ENCODE measurements around the gene COPZ1.
"Not testable (repeated sequence)": the region's sequence is repeated elsewhere in the genome, so short reads cannot be mapped to it uniquely, and the experiment has no call there.

The COPZ1 gene

DNA sequence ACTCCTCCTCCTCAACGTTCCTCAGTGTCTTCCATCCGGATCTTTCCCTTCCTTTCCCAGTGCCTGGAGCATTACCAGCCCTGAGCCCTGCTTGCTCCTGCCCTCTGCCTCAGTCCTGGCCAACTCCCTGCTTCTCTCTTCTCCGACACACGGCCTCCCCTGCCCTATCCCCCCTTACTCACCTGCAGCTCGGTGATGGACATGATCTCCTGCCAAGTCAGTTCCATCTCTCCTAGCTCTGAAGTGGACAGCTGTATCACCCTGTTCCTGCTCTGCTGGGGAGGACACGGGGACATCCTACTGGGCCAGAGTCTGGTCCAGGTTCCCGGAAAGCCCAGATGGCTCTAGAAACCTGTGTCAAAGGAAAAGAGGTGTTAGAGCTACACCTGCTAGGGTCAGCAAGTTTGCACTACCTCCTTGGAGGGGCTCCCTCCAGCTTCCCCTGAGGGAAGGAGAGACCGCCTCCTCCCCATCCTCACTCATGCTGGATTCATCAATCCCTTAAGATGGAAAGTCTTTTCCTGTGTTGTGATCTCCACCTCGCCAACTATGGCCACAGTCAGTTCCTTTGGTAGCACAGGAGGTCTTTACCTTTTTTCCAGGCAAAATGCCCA is 29.9 kb upstream of the COPZ1 start:
- no peak for DNase-seq

DNA sequence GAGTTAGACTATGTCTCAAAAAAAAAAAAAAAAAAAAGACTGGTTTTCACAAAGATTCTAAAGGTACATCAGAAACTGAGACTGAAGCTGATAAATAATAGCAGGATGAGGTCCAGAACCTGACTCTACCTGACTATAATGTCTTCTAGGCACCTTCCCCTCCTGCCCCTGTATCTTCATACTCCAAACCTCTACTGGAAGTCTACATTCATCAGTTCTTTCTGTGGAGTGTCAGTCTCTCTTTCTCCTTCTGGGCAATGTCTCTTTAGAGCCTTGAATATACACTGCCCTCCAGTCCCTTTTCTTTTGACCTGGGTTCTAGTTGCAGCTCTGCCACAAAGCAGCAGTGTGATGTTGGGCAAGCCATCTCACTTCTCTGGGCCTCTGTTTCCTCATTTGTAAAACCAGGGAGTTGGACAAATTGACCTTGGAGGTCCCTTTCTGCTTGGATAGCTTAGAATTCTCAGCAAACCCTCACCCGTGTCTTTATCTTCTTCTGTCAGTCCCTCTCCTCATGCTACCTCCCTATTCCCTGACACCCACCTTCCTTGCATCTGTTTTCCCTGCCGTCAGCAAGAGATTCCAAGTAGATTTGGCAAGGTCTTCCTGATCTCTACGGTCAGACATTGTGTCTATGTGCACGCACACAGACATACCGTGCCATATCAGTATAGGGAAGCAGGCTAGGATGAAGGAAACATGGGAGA is 28.4 kb upstream of the COPZ1 start:
- no peak for DNase-seq

DNA sequence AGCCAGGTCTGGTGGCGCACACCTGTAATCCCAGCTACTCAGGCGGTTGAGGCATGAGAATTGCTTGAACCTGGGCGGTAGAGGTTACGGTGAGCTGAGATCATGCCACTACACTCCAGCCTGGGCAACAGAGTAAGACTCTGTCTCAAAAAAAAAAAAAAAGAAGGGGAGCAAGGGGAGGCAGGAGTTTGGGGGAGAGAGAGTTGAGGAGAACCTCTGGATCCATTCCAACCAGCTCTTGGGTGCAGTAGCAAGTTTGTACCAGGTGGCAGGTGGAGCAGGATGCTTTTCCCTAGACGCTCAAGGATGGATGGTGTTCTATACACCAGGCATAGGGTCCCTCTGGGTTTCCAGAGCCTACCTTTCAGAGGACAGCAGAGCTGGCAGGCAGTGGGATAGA is 26.0 kb upstream of the COPZ1 start:
- no peak for DNase-seq

DNA sequence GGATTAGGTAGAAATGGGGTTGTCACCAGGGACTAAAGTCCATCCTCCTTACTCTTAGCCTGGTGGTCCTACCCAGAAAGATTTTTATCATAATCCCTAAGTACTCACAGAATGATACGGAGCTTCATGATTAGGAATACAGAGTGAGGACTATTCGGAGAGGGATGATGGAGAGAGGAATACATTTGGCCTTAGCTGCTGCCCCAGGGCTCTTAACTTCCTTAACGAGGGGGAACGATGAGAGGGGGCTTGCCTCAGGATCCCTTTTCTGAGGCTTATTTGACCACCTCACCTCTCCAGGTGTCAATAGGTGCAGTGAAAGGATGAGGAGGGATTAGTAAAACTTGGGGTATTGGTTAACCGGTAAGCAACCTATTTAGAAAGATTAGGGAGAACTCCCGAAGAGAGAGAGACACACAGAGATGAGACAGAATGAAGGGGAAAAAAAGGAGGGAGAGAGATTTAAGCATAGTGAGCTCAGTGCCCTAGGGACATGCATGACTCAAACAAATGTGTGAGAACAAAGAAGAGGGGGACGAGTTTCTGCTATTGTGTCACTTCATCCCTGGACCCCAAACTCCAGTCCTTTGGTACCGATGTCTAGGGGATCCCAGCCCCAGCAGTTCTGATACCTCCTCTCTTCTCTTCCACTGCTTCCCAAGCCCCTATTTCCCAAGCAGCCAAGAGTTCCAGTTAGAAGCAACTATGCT is 25.3 kb upstream of the COPZ1 start:
- no peak for DNase-seq

DNA sequence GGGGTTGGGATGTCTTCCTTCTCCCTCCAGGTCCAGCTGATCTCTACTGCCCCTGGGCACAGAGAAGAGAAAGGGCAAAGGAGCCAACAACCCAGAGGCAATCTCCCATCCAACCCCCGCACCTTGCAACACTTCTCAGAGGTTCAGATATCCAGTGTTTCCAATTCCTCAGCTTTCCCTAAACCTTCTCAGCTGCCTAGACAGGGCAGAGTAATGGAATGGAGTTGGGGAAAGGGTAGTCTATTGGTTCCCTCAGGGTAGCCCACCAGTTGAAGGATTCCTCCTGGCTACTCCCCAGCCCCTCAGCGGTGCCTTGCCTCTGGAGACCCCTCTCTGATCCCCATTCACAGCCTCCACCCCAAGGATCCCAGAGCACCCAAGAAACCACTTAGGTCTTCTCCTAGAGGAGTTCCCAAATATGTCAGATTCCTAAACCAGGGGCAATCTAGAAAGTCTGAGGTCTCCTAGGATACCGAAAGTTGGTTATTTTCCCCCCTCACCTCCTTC is 24.7 kb upstream of the COPZ1 start:
- no peak for DNase-seq

DNA sequence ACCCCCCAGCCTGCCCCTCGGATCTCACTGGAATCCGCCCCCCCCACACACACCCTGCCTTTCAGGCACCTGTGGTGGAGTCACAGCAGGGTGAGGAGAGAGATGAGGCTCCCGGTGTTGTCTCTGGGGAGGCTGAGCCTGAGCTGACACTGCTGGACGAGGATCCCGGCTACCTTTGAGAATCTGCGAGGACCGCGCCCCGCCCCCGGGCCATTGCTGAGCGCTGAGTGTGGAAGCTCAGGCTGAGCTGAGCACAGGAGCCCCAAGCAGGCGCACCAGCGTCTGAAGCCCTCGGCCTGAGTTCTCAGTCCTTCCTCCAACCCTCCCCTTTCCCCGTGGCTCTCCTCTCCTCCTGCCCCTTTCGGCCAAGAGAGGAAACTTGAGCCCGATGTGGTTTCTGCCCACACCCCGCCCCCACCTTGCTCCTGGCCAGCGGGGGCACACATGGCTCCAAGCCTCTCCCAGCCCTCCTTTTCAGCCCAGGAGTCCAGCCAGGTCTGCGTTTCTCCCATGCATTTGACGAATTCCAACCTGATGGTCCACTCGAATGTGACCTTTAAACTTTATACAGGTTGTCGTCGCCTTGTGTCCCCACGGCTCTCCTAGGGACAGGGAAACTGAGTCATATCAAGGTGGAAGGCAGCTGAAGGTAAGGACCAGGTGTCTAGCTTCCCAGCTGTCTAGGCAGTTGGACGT is 24.1 kb upstream of the COPZ1 start, which contains the start of gene NFE2:
NFE2 (minus strand) TSS at position 284 of the 696 bp plus-strand sequence. CDS start 5,767 bp downstream, outside the sequence.
- DNase-seq = no peak

DNA sequence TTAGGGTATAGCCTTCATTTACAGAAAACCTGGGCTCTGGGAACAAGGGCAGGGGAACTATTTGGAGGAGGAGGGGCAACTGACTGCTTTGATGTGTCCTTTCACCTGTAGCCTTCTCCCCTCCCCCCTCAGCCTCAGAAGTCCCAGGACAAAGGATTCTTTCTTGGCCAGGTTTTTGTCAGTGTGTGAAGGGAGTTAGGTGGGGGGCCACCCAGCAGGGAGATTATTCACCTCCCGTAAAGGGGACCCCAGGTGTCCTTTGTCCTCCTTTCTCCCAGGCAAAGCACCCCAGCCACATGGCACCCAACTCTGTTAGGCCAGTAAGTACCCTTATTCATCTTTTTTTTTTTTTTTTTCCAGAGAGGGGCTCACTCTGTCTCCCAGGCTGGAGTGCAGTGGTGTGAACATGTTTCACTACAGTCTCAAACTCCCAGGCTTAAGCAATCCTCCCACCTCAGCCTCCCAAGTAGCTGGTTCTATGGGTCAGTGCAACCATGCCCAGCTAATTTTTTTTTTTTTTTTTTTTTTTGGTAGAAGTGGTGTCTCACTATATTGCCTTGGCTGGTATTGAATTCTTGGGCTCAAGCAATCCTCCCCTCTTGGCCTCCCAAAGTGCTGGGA is 23.4 kb upstream of the COPZ1 start:
- no peak for DNase-seq

DNA sequence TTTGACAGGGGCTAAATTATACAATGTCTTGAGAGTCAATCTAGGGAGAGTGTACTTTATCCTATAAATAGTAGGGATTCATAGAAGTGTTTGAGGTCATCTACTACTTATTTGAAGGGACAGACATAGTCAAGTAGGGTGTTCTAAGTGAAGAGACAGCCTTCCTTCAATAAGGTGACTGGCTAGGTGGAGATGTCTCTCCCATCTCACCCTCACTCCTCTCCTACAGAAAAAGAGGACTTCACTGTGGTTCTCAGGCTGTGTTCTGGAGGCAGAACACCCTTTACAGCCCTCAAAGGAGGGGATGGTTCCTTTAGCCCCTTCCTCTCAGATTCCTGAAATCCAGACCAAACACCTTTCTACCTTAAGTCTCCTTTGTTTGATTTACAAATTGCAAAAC is 21.3 kb upstream of the COPZ1 start:
- DNase-seq = no peak

DNA sequence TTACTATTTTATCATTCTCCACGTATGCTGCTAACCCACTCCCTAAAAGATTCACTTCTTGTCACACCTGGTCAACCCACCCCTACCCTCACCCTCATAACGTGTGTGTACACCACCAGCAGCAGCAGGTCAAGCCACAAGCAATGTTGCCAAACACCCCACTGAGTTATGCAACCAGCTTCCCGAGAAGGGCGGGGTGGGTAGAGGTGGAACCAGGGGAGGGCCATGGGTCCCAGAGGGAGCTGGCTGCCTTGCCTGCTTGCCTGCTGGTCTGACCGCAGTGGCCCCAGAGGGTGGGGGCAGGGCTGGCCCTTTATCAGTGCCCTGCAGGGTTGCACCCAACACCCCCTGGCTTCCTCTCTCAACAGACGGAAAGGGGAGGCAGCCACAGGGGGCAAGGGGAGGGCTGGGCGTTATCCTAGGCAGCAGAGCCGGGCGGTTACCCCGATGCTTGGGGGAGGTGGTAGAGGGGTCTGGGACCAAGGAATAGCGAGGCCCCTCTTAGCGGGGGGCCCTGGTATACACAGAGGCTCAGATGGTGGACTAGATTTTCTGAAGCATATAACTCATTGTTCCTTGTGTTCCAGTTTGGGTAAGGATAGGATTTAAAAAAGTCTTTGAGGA is 20.6 kb upstream of the COPZ1 start:
- no peak for DNase-seq

DNA sequence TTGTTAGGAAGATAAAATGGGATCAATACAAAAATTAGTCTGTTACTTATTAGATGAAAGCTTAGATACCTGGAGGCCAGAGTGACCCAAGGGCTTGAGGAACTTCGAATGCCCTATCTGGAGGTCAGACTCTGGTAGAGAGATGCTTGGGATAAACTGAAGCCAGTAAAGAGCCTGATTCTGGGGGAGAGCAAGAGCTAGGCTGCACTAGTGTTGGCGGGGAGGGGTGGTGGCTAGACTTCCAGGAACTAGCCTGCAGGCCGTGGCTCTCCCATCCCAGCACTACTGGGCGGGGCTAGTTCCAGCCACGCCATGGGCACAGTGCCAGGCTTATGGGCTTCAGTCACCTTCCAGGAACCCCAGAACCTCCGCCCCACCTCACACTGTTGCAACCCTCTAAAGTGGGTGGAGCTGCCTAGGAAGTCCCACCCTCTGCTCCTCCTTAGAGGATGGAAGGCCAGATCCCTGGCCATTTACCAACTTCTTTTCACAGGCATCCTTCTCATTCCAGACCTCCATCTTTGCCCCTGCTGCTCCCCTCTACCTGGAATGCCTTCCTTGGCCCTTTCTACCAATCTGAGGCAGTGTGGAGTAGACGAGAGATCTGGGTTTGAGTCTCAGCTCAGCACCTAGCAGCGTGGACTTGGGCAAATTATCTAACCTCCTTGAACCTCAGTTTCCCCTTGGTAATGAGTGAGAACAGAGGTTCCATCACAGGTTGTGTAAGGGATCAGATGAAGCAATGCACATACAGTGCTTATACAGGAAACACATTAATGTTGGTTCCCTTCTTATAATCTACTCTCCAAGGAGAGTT is 17.8 kb upstream of the COPZ1 start:
- DNase-seq = no peak

DNA sequence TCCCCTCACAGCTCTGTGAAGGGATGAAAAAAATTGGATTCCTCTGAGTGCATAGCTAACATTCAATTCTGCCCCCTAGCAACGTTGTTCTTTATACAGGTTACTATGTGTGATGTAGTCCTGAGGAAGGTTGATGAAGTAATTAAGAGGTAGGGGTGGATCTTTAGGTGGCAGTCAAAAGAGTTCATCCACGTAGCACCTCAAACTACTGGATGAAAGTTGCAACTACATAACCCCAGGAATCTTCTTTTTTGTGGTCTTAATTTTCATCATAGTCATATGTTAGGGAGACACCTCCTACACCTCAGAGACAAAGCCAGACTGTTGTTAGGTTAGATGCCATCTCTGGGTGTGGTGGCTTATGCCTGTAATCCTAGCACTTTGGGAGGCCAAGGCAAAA is 13.9 kb upstream of the COPZ1 start:
- no peak for DNase-seq

DNA sequence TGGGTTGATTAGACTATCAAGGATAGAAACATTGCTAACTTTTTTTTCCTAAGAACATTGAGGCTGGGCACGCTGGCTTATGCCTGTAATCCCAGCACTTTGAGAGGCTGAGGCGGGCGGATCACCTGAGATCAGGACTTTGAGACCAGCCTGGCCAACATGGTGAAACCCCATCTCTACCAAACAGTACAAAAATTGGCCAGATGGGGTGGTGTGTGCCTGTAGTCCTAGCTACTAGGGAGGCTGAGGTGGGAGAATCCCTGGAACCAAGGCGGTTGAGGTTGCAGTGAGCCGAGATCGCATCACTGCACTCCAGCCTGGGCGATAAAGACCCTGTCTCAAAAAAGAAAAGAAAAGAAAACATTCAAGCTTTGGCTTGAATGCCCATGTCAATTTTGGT is 12.6 kb upstream of the COPZ1 start:
- not testable (repeated sequence) for DNase-seq

DNA sequence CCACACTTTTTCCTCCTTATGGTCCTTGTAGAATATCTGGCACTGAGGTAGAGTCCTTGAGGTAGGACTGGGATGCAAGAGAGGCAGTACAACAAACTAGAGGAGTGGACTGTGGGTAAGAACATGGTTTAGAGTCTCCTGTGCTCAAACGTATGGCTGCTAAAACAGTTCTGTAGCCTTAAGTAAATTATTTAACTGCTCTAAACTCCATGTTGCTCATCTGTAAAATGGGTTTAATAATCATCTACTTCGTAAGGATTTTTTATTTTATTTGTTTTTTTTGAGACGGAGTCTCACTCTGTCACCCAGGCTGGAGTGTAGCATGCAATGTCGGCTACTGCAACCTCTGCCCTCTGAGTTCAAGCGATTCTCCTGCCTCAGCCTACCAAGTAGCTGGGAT is 3.6 kb upstream of the COPZ1 start:
- no peak for DNase-seq

DNA sequence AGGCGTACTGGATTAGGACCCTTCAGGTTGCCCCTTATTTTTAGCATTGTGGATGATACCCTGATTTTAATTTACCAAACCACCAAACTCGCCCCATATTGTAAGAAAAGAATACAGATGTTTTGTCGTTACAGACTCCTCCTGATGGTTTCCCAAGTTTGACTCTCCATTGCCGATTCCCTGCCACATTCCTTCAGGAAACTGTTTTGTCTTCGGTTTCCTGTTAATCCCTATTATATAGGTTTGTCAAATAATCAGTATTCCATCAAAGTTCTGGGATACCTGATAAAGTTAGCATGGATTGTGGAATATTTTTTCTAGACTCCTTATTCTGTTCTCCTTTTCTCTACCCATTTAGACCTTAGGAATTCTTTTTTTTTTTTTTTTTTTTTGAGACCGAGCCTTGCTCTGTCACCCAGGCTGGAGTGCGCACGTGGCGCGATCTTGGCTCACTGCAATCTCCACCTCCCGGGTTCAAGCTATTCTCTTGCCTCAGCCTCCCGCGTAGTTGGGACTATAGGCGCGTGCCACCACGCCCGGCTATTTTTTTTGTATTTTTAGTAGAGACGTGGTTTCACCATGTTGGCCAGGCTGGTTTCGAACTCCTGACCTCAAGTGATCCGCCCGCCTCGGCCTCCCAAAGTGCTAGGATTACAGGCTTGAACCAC is 645 bp downstream of the COPZ1 start:
- DNase-seq = not testable (repeated sequence)

DNA sequence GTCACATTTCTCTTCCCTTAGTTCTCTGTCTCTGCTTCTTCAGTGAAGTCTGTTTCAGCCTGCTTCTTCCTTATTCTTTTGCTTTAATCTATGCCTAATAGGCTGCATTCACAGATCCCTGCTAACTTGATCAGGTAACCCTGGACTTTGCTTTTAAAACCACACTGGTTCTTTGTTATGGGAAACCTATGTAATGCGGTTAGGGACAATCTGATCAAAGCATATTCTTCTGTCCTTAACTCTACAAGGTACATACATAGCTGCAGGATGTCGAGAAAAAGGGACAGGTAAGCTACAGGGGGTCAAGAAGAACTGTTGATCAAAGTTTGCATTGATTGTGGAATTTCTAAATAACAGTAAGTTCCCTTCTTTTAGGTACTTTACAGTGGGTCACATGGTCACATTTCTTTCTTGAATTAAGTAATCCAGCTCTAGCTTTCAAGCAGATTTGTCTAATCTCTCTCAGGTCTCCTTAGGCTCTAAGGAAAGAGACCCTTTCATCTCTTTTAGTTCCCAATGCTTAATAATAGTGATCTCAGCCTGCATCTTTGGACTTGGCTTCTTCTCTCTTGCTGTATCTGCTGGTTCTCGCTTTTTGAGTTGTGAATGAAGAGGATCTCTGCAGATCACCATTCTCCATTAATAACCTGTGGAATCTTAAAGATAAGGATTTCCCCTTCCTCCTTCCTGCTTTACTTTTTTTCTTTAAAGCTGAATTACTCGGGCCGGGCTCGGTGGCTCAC is 3.8 kb downstream of the COPZ1 start:
- no peak for DNase-seq

DNA sequence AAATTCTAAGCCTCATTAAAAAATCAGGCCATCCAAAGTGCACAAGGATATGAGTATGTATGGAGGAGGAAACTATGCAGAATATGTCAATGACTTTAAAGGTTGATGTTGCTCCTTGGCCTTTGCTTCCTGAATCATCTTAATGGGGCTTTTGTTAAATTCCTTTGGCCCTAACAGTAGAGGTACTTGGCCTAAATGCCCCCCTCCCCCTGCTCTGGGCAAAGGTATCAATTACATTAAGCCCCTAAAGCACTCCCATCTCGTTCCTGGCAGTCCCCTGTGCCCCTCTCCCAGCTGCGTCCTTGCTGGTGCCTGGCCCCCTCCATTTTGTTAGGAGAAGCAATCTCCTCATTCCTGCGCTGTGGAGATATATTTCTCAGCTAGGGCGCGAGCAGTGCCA is 4.8 kb downstream of the COPZ1 start:
- no peak for DNase-seq

DNA sequence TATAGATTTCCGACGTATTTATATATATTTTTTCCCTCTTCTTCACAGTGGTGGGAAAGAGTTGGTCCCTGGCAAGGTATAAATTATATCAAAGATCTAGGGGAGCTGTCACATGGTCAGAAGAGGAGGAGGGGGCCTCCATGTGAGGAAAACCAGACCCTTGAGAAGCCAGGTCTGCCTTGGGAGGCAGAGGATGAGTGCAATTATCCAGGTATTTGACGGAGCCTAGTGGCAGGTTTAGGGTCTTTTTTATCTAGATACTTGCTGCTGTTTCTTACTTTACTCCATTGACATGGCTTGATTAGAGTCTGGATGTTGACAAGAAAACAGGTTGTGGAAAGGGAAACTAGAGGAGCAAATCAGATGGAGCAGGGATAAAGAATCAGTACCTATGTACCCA is 5.5 kb downstream of the COPZ1 start:
- DNase-seq = no peak

DNA sequence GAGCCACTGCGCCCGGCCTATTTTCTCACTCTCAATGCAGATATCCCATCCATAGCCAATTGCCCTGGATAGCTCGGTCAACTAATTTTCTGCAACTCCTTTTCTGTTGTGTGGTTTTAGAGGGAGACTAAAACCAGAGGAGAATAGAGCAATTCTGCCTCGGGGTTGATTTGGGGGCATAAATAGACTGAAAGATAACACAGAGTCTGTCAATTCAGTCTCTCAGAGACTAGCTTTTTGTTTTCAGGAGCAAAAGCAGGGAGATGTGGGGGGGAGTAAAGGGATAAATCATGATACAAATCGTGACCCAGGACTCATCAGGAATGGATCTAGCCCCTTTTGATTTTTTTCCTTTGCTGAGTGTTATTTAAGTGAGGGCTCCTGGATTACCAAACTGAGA is 6.5 kb downstream of the COPZ1 start:
- no peak for DNase-seq

DNA sequence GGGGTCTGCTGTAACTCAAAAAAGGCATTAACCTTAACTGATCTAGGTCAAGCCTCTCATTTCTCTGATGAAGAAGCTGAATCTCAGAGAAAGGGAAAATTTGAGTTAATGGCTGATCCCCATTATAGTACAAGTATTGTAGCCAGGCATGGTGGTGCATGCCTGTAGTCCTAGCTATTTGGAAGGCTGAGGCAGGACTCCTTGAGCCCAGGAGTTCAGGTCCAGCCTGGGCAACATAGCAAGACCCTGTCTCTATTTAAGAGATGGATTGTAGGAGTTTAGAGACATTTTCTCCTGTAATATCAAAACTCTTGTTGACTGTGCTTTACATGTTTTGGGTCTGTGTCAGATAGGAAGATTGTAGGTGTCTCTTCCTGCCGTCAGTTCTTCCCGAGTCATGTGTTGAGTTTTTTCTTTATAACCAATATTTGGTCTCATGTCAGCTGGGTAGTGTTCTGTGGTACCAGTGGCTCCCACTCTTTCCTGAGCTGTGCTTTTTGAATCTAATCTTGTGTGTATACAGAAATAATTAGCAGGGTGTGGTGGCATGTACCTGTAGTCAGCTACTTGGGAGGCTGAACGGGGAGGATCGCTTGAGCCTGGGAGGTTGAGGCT is 8.6 kb downstream of the COPZ1 start:
- no peak for DNase-seq
